ENCODE measurements around the gene GDPD3.
"Not testable (repeated sequence)": the region's sequence is repeated elsewhere in the genome, so short reads cannot be mapped to it uniquely, and the experiment has no call there.

The GDPD3 gene

GRCh38 chr16:30113031-30113710 is at the start of gene GDPD3:
Gene GDPD3, minus strand, starts transcription at chr16:30113537. Its CDS starts 59 bp downstream, at chr16:30113478.
- no peak for DNase-seq (ENCODE audit: low spot score)

GRCh38 chr16:30157214-30157613 is 43.9 kb upstream of the GDPD3 start:
- DNase-seq (ENCODE audit: low spot score) = no peak

GRCh38 chr16:30155188-30155587 is 41.9 kb upstream of the GDPD3 start:
- no peak for DNase-seq (ENCODE audit: low spot score)

- no peak for DNase-seq (ENCODE audit: low spot score)
These were observed 39.2 kb upstream of the GDPD3 start for GRCh38 chr16:30152517-30152916.

- no peak for DNase-seq (ENCODE audit: low spot score)
These were observed 37.8 kb upstream of the GDPD3 start for GRCh38 chr16:30151091-30151490.

GRCh38 chr16:30149250-30149930 is 36.1 kb upstream of the GDPD3 start:
- DNase-seq (ENCODE audit: low spot score) = no peak

- no peak for DNase-seq (ENCODE audit: low spot score)
These were observed 34.6 kb upstream of the GDPD3 start for GRCh38 chr16:30147843-30148510.

GRCh38 chr16:30145657-30146056 is 32.3 kb upstream of the GDPD3 start:
- DNase-seq (ENCODE audit: low spot score) = no peak

- no peak for DNase-seq (ENCODE audit: low spot score)
These were observed 31.6 kb upstream of the GDPD3 start for GRCh38 chr16:30144917-30145316.

- DNase-seq (ENCODE audit: low spot score) = no peak
These were observed 30.7 kb upstream of the GDPD3 start for GRCh38 chr16:30144017-30144416.

- no peak for DNase-seq (ENCODE audit: low spot score)
These were observed 30.0 kb upstream of the GDPD3 start for GRCh38 chr16:30143347-30143702.

GRCh38 chr16:30142672-30143346 is 29.5 kb upstream of the GDPD3 start:
- peak; percentile 16 for DNase-seq (ENCODE audit: low spot score)

- no peak for DNase-seq (ENCODE audit: low spot score)
These were observed 28.4 kb upstream of the GDPD3 start for GRCh38 chr16:30141750-30142149.

- no peak for DNase-seq (ENCODE audit: low spot score)
These were observed 26.5 kb upstream of the GDPD3 start for GRCh38 chr16:30139583-30140481.

GRCh38 chr16:30137897-30138296 is 24.6 kb upstream of the GDPD3 start:
- DNase-seq (ENCODE audit: low spot score) = no peak

GRCh38 chr16:30136971-30137605 is 23.8 kb upstream of the GDPD3 start:
- DNase-seq (ENCODE audit: low spot score) = no peak

- no peak for DNase-seq (ENCODE audit: low spot score)
These were observed 19.3 kb upstream of the GDPD3 start for GRCh38 chr16:30132591-30132990.

- DNase-seq (ENCODE audit: low spot score) = no peak
These were observed 18.6 kb upstream of the GDPD3 start for GRCh38 chr16:30131869-30132475.

GRCh38 chr16:30127993-30128392 is 14.7 kb upstream of the GDPD3 start:
- no peak for DNase-seq (ENCODE audit: low spot score)

GRCh38 chr16:30125690-30126089 is 12.4 kb upstream of the GDPD3 start:
- not testable (repeated sequence) for DNase-seq (ENCODE audit: low spot score)

- DNase-seq (ENCODE audit: low spot score) = no peak
These were observed 11.6 kb upstream of the GDPD3 start for GRCh38 chr16:30124985-30125379.
